Gastrocnemius medialis (tissue), 4 donors: Measurements from ENCODE around the gene MAGI1. TPM values are rescaled to one million over a fixed set of nuclear protein-coding genes. Genes with fewer than 3 reads are reported as not detected.
A peak's percentile ranks its signal among the peaks of the same experiment; 100 is the strongest.

ENCODE experiments used
- ATAC-seq, 2 donors: fragments of 150-250 bp; one replicate each; pipeline ENCODE4 v1.9.1; 2016
- DNase-seq, 2 donors: peaks; one replicate each; pipeline ENCODE4 v3.0.0-alpha.2; 2019
- H3K27ac ChIP-seq, 4 donors: fragments of 200-600 bp; sonication (generic); 1 replicate in 1 of 4; 2 replicates in 3 of 4; pipeline ENCODE4 v1.5.1; 2016 to 2018; ENCODE audit warnings: mild to moderate bottlenecking in 2 of 4, moderate library complexity in 1 of 4
- H3K27me3 ChIP-seq, 3 donors: fragments of 200-600 bp; sonication (generic) in 2 of 3; 1 replicate in 1 of 3; 2 replicates in 2 of 3; pipeline versions ENCODE4 v1.5.1 to v1.6.0; 2016 to 2019; ENCODE audit warnings: mild to moderate bottlenecking in 1 of 3, moderate library complexity in 1 of 3
- H3K36me3 ChIP-seq, 2 donors: fragments of 200-600 bp; sonication (generic) in 1 of 2; one replicate each; pipeline ENCODE4 v1.5.1; 2017 to 2018
- H3K4me1 ChIP-seq, 2 donors: fragments of 200-600 bp; sonication (generic) in 1 of 2; one replicate each; pipeline ENCODE4 v1.5.1; 2016 to 2017; ENCODE audit warnings: mild to moderate bottlenecking in 2 of 2
- H3K4me3 ChIP-seq, 4 donors: fragments of 200-600 bp; sonication (generic) in 3 of 4; 1 replicate in 1 of 4; 2 replicates in 3 of 4; pipeline ENCODE4 v1.5.1; 2016 to 2019; ENCODE audit warnings: mild to moderate bottlenecking in 2 of 4
- H3K9me3 ChIP-seq, 3 donors: fragments of 200-600 bp; sonication (generic) in 2 of 3; 1 replicate in 1 of 3; 2 replicates in 2 of 3; pipeline ENCODE4 v1.5.1; 2016 to 2019
- POLR2A ChIP-seq, 2 donors: fragments of 450-650 bp; IDR thresholded peaks; one replicate each; pipeline ENCODE4 v1.6.1; 2017; ENCODE audit warnings: antibody characterized with exemption in 2 of 2, mild to moderate bottlenecking in 2 of 2, moderate library complexity in 2 of 2
- in situ Hi-C, 4 donors: fragments of 200-750 bp; cut with MboI; loops; one replicate each; pipeline versions ENCODE4 v1.15.0 to v1.8.0; 2017; ENCODE audit warnings: low sequenced_read_pairs in 4 of 4
- intact Hi-C: fragments of 100-400 bp; cut with DNase I; formaldehyde crosslinking; loops from one replicate; pipeline ENCODE4 v1.15.1; 2023; ENCODE audit warnings: low total_unique reads
- total RNA-seq, 4 donors: library from RNA; depleted of rRNA; stranded (reverse); fragments of >200 nt; gene quantifications; one replicate each; pipeline versions ENCODE4 v1.1.0 to v1.2.3, GENCODE V29; 2016
- TF ChIP-seq, protein P1 (sequence below), 5 experiments: fragments of 450-650 bp in 3 of 5; fragments of 200-600 bp in 2 of 5; sonication (generic) in 2 of 5; IDR thresholded peaks in 4 of 5; conservative IDR thresholded peaks in 1 of 5; 1 replicate in 4 of 5; 2 replicates in 1 of 5; pipeline ENCODE4 v1.5.1; 2016 to 2019; ENCODE audit warnings: antibody characterized with exemption in 5 of 5, mild to moderate bottlenecking in 3 of 5, moderate library complexity in 3 of 5

Gene MAGI1
- total RNA-seq, 4 donors from 2014 or later = 2.6 to 7.5 (median 3.9) TPM

DNA sequence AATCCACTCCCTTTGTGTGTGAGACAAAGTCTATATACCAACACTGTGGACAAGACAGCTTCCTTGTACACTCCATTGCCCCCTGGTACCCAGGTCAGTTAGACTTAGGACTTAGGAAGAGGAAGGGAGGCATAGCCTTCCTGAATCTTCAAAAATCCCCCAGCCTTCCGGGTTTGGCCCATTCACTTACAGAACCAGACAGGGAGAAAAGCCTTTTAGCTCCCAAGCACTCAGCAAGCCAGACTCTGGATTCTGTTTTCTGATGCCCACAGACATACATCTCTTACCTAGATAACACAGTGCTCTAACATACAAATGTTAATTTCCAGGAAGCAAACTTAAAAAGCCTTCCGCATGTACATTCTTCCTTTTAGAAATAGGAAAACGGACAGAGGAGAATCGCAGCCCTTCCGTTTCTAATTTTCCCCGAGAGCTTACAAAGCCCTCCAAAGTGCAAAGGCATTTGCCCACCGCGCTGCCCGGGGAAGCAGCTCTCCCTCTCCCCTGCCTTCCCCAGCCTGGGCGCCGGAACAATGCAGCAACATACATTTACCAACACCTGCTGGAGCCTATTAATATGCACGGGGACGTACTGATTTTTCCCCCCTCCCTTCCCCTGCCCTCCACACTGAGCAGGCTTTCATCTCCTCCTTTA is 442.0 kb downstream of the MAGI1 start:
- in situ Hi-C loops (no loop called here), intact Hi-C loops (no loop called here)
- H3K36me3 ChIP-seq = no peaks in the 10 kb centered on the region
- H3K27ac ChIP-seq = no peak overlapping the region
- ATAC-seq = no peak
- no peaks in the 10 kb centered on the region for H3K9me3 ChIP-seq
- H3K4me1 ChIP-seq = peaks cover 11 to 13% of the 10 kb centered on the region in 2 donors
- TF ChIP-seq, protein P1, sequence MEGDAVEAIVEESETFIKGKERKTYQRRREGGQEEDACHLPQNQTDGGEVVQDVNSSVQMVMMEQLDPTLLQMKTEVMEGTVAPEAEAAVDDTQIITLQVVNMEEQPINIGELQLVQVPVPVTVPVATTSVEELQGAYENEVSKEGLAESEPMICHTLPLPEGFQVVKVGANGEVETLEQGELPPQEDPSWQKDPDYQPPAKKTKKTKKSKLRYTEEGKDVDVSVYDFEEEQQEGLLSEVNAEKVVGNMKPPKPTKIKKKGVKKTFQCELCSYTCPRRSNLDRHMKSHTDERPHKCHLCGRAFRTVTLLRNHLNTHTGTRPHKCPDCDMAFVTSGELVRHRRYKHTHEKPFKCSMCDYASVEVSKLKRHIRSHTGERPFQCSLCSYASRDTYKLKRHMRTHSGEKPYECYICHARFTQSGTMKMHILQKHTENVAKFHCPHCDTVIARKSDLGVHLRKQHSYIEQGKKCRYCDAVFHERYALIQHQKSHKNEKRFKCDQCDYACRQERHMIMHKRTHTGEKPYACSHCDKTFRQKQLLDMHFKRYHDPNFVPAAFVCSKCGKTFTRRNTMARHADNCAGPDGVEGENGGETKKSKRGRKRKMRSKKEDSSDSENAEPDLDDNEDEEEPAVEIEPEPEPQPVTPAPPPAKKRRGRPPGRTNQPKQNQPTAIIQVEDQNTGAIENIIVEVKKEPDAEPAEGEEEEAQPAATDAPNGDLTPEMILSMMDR (IDR thresholded peaks at IDR 0.05 in 4 of 5, conservative IDR thresholded peaks at IDR 0.05 in 1 of 5) = no peak
- no peak for TF ChIP-seq POLR2A (IDR thresholded peaks at IDR 0.05)
- peak overlapping the region; percentile 36 to 54 (median 48) for H3K4me3 ChIP-seq
- H3K27me3 ChIP-seq = no peaks in the 10 kb centered on the region
- no peak for DNase-seq

DNA sequence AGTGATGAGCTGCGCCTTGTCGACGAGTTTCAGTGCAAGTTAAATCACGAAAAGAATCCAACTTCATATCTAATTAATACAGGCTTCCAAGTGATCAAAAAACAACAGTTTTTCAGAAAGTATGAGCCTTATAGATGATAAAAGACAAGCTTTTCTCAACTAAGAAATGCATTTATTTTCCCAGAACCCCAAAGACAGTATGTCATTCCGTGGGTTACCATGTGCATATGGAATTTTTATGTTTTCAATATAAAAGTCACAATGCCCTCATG is 442.8 kb downstream of the MAGI1 start:
- intact Hi-C loops (no loop called here), in situ Hi-C loops (no loop called here)
- no peak overlapping the region for H3K27ac ChIP-seq
- no peak for ATAC-seq
- H3K9me3 ChIP-seq = no peaks in the 10 kb centered on the region
- H3K27me3 ChIP-seq = no peaks in the 10 kb centered on the region
- no peak for DNase-seq
- no peaks in the 10 kb centered on the region for H3K36me3 ChIP-seq
- peaks cover 11 to 13% of the 10 kb centered on the region in 2 donors for H3K4me1 ChIP-seq
- TF ChIP-seq, protein P1 (IDR thresholded peaks at IDR 0.05 in 4 of 5, conservative IDR thresholded peaks at IDR 0.05 in 1 of 5) = no peak
- no peak for TF ChIP-seq POLR2A (IDR thresholded peaks at IDR 0.05)
- no peak overlapping the region for H3K4me3 ChIP-seq

GRCh38 chr3:65595222-65596028 is 443.3 kb downstream of the MAGI1 start:
- ATAC-seq = no peak
- Histone ChIP-seq H3K36me3 (no peaks in the 10 kb centered on the region), H3K27me3 (no peaks in the 10 kb centered on the region), H3K4me1 (peaks cover 11 to 13% of the 10 kb centered on the region in 2 donors), H3K27ac (no peak overlapping the region), H3K9me3 (no peaks in the 10 kb centered on the region), H3K4me3 (no peak overlapping the region)
- no peak for DNase-seq
- TF ChIP-seq POLR2A (IDR thresholded peaks at IDR 0.05) = no peak
- TF ChIP-seq, protein P1 (IDR thresholded peaks at IDR 0.05 in 4 of 5, conservative IDR thresholded peaks at IDR 0.05 in 1 of 5) = no peak
- in situ Hi-C loops = no loop called here
- intact Hi-C loops = no loop called here

- H3K27me3 ChIP-seq = no peaks in the 10 kb centered on the region
- H3K4me3 ChIP-seq = no peak overlapping the region
- no peak for ATAC-seq
- no peak for TF ChIP-seq POLR2A (IDR thresholded peaks at IDR 0.05)
- TF ChIP-seq, protein P1 (IDR thresholded peaks at IDR 0.05 in 4 of 5, conservative IDR thresholded peaks at IDR 0.05 in 1 of 5) = no peak
- intact Hi-C loops = no loop called here
- no peaks in the 10 kb centered on the region for H3K9me3 ChIP-seq
- peaks cover 11 to 13% of the 10 kb centered on the region in 2 donors for H3K4me1 ChIP-seq
- no peaks in the 10 kb centered on the region for H3K36me3 ChIP-seq
- no peak overlapping the region for H3K27ac ChIP-seq
- in situ Hi-C loops = no loop called here
- no peak for DNase-seq
Observed at GRCh38 chr3:65593780-65594752, 444.7 kb downstream of the MAGI1 start.
